Measurements from ENCODE around the gene RASSF7.
A peak's percentile ranks its signal among the peaks of the same experiment; 100 is the strongest.

RASSF7 gene

DNA sequence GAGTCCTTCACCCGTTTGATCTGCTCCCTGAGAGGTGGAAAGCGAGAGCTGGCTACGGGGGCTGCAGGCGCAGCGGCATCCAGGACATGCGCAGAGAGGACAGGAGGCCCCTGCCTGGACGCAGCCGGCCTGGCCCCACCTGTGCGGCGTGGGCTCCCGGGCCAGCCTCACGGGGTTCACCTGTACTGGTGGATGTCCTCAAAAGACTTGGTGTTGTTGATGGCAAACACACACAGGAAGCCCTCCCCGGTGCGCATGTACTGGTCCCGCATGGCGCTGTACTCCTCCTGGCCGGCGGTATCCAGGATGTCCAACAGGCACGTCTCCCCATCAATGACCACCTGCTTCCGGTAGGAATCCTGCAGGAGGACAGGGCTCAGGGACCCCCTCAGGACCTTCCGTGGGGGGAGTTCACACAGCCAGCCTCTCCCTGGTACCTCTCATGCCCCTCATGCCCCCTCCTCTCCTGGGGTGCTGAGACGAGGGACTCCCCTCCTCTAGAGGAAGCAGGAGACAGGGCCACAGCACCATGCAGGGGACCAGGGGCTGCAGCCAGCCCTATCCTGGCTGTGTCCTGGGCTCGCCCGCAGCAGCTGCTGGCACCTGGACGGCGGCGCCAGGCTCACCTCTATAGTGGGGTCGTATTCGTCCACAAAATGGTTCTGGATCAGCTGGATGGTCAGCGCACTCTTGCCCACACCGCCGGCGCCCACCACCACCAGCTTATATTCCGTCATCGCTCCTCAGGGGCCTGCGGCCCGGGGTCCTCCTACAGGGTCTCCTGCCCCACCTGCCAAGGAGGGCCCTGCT lies 27.0 kb upstream of the RASSF7 start:
- DNase-seq = no peak

DNA sequence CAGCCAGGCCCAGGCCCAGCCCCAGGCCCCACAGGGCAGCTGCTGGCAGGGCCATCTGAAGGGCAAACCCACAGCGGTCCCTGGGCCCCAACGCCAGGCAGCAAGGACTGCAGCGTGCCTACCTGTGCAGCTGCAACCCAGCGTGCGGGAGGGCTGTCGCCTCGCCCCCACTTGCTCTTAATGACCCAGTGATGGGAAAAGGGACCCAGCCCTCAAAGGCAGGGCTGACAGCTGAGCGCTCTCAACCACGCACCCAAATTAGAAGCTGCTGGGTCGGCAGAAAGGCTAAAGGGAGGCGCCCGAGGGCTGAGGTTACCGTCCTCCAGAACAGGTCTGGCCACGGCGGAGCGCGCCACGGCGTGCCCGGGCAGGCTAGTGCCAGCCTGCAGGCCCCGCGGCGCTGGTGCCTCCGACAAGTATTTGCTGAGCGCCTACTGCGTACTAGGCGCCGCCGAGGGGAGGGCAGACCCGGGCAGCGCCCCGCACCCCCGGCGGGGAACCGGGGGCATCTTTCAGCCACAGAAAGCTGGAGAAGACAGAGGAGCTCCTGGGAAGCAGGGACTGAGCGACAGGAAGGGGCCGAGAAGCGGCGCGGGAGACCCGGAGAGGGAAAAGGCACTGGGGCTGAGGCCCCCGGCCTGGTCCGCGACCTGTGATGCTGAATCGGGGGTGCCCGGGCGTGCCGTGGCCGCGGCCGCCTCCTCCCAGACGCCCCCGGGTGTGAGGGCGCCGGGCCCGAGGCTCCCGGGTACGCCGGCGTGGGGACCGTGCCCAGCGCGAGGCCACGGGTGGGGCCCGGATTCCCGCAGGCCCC lies 26.2 kb upstream of the RASSF7 start:
- DNase-seq = peak; percentile 35

DNA sequence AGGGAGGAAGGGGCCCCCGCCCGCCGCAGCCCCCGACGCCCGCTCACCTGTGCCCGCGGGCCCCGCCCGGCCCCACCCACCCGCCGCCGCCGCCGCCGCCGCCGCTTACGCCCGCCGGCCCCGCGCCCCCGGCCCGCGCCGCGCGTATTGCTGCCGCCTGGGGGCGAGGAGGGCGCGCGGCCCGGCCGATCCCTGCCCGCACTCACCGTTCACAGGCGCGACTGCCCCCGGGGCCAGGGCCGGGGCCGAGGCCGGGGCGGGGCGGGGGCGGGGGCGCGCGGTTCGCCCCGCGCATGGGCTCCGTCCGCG lies 25.6 kb upstream of the RASSF7 start:
- no peak for DNase-seq

DNA sequence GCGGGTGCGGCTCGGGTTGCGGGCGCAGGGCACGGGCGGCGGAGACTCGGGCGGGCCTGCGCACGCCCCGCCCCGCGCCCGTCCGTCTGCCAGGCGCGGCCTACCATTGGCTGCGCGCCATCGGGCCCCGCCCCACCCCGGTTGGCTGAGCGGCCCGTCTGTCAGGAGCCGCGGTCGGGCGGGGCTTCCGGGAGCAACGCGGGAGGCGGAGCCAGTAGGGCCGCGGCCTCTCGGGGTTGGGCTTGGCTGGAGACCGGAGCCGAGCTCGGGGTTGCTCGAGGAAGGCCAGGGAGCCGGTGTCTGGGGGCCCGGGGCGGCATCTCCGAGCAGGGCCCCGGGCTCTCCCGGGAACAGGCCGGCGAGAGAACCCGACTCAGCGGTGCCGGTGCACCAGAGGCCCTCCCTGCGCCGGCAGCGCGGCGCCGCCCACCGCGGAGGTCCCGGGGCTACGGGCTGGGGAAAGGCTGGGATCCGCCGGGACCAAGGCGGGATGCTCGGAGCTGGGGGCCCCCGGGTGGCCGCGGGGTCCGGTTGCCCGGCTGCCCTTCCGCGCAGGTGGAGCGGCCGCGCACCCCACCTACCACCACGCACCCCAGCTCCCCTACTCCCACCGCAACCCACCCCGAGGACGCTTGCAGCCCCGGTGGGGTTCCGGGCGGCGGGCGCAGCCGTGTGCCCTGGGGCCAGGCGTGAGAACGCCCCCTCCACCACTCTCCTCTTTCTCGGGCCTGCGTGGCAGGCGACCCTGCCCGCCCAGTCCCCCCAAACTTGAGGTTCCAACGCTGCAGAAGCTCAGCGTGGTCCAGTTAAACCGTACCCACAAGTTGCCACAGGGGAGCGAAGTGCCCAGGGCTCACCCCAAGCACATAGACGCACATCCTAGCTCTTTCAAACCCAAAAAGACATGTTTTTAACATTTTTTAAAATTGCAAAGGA lies 25.0 kb upstream of the RASSF7 start, which contains the start of gene HRAS:
TSS of gene HRAS (minus strand) at position 58 of the 936 bp plus-strand sequence.
- peak; percentile 96 for DNase-seq

DNA sequence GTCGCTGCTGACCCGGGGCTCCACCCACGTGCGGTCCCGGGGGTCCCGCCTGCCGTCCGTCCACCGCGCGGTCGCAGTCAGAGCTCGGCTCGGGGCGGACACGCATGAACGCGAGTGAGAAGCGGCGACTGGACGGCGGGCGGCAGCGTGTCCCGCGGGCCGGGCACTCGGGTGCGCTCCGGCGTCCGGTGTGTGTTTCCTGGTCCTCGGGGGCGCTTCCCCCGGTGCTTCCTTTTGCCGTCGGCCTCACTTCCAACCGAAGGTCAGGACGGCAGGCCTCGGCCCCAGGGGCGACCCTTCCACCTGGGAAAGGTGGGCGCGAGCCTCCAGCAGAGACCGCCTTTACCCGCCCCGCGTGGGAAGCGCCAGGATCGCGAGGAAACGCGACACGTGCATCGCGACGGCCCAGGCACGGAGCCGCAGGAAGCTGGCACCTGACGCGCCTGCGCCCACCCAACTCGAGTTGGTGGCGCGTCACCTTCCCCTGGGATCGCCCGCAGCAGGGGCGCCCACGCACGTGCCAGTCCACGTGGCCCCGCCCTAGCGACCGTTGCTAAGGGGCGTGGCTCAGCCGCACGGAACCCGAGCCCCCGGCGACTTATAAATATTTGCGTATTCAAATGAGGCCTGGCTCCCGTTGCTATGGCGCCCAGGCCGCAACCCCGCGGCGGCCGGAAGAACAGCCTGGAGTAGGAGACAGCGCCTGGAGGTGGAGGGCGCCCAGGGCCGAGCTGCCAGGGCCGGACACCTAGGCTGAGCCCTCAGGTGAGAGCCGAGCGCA lies 23.7 kb upstream of the RASSF7 start, which contains the start of gene LRRC56:
TSS of gene LRRC56 (plus strand) at position 687 of the 781 bp plus-strand sequence. CDS start 3,158 bp downstream, outside the sequence.
- DNase-seq = peak; percentile 89

DNA sequence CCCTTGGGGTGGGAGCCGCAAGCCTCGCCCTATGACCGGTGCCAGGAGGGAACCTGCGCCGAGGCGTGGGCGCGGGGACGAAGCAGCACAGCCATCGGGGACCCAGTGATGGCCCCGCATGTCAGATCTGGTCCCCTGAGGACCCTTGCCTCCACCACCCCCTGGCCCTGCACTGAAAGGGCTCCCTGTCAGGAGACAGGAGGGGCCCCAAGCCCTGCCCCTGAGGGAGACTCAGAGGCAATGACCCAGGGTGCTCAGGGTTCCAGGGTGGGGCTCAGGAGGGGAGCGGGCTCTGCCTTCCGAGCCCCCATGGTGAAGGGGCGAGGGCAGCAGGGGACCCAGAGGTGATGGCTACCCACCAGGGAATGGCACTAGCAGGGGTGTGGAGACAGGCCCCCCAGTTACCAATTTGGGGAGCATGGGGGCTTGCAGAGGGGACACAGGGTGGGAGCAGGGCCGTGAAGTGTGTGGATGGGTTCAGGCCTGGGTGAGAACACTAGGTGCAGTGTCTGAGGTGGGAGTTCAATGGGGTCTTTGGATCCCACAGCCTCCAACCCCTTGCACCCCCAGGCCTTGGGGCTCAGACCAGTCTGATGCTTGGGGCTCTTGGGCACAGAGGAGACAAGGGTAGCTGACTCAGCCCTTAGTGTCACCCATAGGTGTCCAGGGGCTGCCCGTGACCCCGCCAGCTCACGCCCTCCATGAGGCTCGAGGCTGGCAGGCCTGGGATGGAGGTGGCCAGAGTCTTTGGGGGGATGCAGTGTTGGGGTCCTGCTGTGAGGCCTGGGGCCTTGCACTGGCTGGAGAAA lies 22.9 kb upstream of the RASSF7 start:
- DNase-seq = no peak

DNA sequence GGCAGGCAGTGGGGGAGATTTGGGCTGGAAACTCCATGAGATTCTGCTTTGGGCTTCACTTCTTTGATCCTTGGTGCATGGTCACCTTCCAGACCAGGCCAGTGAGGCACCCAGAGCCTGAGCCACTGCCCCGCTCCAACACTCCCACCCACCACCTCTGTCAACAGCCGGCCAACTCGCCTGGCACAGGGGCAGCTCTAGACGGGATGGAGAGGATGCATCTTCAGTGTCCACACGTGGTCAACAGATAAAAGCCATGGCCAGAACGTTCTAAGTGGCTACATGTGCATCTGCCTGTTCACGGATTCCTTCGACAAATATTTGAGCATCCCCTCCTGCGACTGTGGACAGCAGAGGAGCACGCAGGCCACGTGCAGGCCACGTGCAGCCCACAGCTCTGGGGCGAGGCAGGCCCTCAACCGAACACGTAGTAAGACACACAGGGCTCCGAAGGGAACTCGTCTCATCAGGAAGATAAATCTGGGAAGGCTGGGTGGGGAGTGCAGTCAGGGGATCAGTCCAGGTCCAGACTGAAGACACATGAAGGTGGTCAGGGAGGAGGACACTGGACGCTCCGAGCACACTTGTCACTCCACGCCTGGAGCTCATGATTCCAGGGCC lies 22.2 kb upstream of the RASSF7 start:
- DNase-seq = no peak

DNA sequence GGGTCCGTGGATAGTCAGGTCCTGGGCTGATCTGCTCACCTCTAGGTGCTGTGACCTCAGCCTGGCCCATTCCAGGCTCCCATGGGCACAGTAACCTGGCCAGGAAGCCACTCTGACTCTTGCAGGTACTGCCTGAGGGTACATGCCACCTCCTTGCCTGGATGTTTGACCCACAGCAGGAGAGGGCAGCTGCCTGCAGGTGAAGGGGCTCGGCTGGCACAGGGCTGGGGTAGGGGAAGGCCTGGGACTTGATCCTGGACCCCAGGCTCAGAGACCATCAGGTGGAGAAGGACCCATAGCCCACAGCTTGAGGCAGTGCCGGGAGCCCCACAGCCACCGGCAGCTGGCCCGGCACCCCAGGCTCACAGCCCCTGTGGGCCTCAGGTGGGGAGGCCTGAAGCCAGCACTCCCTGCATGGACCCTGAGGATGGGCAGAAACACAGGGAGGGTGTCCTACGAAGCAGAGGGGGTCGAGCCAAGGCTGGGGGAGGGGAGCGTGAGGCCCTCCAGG lies 20.7 kb upstream of the RASSF7 start:
- DNase-seq = no peak

DNA sequence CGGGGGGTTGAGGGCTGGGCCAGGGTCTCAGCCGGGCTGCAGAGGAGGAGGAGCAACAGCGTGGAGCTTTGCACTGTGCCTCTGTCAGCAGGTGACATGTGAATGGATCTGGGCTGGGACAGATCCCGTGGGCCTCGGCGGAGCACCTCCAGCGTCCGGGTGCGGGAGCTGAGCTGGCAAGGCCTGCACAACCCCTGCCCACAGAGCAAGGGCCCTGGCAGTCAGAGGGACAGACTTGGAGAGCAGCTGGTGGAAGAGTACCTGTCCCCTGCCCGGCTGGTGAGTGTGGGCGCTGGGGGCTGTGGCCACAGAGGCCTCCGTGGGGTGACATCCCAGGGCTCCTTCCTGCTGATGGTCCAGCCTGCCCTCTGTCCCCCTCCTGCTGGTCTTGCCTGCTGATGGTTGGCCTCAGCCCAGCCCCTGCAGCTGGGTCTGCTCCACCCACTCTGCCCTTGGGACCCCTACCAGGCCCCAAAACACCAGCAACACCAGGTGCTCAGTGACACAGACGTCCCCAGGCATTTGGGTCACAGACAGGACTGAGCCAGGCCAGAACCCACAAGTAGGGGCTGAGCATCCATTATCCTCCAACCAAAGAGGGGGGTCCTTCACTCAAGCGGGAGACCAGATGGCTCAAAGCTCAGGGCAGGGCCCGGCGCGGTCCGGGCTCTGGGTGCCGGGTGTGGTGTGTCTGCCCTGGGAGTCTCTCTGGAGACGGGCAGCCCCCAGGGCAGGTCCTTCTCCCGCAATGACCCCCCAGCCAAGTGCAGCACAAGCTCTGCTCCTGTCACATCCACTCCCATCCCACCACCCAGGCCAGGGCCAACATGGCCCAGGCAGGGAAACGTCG lies 20.0 kb upstream of the RASSF7 start:
- DNase-seq = no peak

DNA sequence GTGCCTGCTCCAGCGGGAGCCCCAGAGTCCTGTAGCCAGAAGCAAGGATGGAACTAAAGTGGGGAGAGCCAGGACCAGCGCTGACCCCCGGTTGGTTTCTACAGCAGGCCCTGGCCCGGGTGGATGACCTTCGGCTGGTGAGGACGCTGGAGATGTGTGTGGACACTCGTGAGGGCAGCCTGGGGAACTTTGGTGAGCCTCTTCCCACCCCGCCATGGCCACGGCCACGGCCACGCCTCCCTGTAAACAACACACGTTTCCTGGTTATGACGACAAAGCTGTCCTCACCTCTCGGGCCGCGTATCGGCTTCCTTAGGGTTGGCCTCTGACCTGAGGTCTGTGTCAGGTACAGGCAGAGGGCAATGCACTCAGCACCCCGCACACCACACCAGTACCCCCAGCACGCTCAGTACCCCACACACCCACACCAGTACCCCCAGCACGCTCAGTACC lies 19.3 kb upstream of the RASSF7 start:
- DNase-seq = no peak

DNA sequence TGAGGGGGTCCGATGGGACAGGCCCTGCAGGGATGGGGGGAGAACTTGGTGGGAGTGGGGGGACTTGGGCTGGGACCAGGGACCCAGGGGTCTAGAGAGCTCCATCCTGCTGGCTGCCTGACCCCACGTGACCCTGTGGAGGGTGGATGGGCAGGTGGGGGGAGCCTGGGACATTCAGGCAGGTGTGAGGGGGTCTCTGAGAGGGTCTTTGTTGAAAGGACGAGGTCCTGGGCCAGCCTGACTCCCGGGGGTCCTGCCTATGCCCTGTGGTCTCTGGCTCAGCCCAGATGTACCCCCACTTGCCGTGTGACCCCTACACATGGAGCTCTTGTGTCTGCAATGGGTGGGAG lies 16.0 kb upstream of the RASSF7 start:
- DNase-seq = no peak

DNA sequence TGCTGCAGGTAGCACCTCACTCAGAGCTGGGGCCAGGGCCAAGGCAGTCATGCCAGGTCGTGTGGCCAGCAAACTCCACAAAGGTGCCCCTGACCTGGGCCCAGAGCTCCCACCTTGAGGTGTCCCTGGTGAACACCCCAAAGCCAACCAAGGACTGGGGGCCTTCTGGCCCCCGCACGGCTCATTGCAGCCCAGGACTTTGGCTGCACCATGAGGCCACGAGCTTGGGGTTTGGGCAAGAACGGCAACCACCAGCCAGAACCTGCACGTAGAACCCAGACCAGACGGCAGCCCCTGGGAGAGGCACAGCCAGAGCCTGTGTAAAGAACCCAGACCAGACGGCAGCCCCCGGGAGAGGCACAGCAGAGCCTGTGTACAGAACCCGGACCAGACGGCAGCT lies 15.6 kb upstream of the RASSF7 start:
- DNase-seq = no peak

DNA sequence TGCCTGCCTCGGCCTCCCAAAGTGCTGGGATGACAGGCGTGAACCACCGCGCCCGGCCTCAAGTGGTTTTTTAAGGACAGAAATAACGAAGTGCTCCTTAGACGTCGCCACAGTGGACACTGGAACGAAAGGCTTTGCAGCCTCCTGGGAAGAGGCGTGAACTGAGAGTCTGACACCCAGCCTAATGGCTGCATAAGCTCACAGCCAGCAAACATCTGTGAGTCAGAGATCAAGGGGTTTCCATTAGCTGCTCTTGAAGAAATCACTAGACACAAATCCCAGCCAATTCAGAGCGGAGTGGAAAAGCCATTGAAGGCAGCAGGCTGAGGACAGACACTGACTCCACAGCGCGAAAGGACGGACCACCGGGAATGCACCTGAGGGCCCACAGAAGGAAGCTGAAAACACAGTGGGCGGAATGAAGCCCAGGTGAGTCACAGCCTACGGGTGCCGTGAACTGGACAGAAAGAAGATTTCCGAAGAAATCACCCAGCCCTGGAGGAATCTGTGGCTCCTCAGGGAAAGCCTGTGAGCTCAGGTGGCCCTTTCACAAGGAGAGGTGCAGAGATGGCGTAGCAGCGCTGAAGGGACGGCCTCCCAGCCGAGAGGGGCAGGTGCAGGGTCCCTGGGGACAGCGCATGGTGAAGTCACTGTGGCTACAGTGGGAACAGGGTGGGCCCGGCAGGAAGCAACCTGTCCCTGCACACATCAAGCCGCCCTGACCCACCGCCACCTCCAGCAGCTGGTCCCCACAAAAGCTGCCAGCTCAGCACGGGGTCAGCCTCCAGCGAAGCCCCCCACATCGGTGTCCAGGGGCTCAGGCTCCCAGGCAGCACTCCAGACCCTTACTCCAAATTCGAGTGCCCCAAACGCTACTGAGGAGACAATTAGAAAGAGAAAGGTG lies 11.8 kb upstream of the RASSF7 start:
- no peak for DNase-seq

DNA sequence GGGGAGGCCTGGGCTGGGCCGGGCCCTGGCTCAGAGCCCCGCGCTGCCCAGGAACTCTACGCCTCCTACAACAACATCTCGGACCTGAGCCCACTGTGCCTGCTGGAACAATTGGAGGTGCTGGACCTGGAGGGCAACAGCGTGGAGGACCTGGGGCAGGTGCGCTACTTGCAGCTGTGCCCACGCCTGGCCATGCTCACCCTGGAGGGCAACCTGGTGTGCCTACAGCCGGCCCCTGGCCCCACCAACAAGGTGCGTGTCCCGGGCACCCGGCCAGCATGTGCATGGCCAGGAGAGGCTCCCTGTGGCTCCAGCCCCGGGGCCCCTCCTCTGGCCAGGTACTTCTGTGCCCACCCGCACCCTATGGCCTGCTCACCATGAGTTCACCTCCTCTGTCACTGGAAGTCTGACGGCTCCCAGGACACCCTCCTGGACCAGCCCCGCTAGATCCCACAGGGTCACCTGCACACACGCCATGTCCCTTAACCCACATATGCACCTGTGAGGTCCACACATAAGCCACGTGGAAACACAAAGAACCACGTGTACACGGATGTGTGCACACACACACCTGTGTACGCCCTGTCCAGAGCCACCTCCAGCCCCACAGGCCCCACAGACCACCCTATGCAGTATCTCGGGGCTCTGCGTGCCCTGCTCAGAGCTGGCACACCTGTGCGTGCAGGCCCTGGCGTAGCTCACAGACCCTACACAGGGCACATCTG lies 10.6 kb upstream of the RASSF7 start:
- no peak for DNase-seq

DNA sequence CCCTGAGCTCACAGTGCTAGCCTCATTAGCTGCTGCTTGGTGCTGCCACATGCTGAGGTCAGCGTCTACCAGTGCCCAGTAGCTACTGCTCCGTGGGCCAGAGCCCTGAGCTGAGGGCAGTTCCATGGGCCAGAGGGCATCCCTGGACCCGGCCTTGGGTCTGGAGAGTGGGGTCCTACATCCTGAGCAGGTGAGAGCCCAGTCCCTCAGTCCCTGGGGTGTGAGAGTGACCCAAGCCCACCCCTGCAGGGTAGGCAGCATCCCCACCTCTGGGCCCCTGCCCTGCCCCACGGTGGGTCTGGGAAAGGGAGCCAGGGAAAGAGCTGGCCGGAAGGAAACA lies 10.1 kb upstream of the RASSF7 start:
- DNase-seq = no peak

DNA sequence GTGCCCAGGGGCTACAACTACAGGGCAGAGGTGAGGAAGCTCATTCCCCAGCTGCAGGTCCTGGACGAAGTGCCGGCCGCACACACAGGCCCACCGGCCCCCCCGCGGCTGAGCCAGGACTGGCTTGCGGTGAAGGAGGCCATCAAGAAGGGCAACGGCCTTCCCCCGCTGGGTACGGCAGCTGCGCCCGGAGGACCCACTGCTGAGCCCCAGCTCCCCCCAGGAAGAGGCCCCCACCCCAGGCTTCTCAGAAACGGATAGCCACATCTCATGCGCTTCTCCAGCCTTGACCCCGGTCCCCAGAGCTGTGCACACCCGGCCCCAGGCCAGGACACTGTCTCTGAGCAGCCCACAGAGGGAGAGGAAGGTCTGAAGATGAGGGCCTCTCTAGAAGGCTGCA lies 9.6 kb upstream of the RASSF7 start:
- no peak for DNase-seq

DNA sequence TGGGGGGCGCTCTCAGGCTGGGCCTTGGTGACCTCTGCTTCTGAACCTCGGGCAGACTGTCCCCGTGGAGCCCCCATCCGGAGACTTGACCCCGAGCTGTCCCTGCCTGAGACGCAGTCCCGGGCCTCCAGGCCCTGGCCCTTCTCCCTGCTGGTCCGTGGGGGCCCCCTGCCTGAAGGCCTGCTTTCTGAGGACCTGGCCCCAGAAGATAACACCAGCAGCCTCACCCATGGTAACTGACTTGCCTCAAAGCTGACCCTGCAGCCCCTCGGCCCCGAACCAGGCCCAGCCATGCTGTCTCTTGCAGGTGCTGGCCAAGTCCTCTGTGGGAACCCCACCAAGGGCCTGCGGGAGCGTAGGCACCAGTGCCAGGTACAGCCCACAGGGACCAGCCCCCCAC lies 9.2 kb upstream of the RASSF7 start:
- DNase-seq = no peak
